ENCODE measurements around the gene ODC1.
"Not testable (repeated sequence)": the region's sequence is repeated elsewhere in the genome, so short reads cannot be mapped to it uniquely, and the experiment has no call there.

Gene ODC1

GRCh38 chr2:10478298-10478625 lies 30.1 kb upstream of the ODC1 start:
- DNase-seq (ENCODE audit: low read depth in 2 of 2): no peak

- no peak for DNase-seq (ENCODE audit: low read depth in 2 of 2)
Measured at GRCh38 chr2:10477443-10478297, 29.5 kb upstream of the ODC1 start.

GRCh38 chr2:10476723-10477442 lies 28.8 kb upstream of the ODC1 start:
- no peak for DNase-seq (ENCODE audit: low read depth in 2 of 2)

GRCh38 chr2:10475811-10476660 lies 27.9 kb upstream of the ODC1 start:
- DNase-seq (ENCODE audit: low read depth in 2 of 2): no peak

- DNase-seq (ENCODE audit: low read depth in 2 of 2): no peak
Measured at GRCh38 chr2:10475221-10475722, 27.1 kb upstream of the ODC1 start.

GRCh38 chr2:10473121-10473756 lies 25.1 kb upstream of the ODC1 start:
- DNase-seq (ENCODE audit: low read depth in 2 of 2): no peak

GRCh38 chr2:10471955-10472354 lies 23.8 kb upstream of the ODC1 start:
- no peak for DNase-seq (ENCODE audit: low read depth in 2 of 2)

- DNase-seq (ENCODE audit: low read depth in 2 of 2): no peak
Measured at GRCh38 chr2:10471046-10471571, 23.0 kb upstream of the ODC1 start.

GRCh38 chr2:10469955-10470608 lies 22.0 kb upstream of the ODC1 start:
- DNase-seq (ENCODE audit: low read depth in 2 of 2): no peak

- DNase-seq (ENCODE audit: low read depth in 2 of 2): no peak
Measured at GRCh38 chr2:10469301-10469700, 21.2 kb upstream of the ODC1 start.

GRCh38 chr2:10467401-10467800 lies 19.3 kb upstream of the ODC1 start:
- DNase-seq (ENCODE audit: low read depth in 2 of 2): no peak

GRCh38 chr2:10466801-10467200 lies 18.7 kb upstream of the ODC1 start:
- DNase-seq (ENCODE audit: low read depth in 2 of 2): no peak

GRCh38 chr2:10465910-10466309 lies 17.8 kb upstream of the ODC1 start:
- no peak for DNase-seq (ENCODE audit: low read depth in 2 of 2)

GRCh38 chr2:10462178-10463083 lies 14.3 kb upstream of the ODC1 start:
- no peak for DNase-seq (ENCODE audit: low read depth in 2 of 2)

- DNase-seq (ENCODE audit: low read depth in 2 of 2): no peak
Measured at GRCh38 chr2:10460366-10460796, 12.3 kb upstream of the ODC1 start.

- no peak for DNase-seq (ENCODE audit: low read depth in 2 of 2)
Measured at GRCh38 chr2:10457846-10458598, 9.9 kb upstream of the ODC1 start.

GRCh38 chr2:10457195-10457594 lies 9.1 kb upstream of the ODC1 start:
- DNase-seq (ENCODE audit: low read depth in 2 of 2): not testable (repeated sequence)

GRCh38 chr2:10454505-10454904 lies 6.4 kb upstream of the ODC1 start:
- no peak for DNase-seq (ENCODE audit: low read depth in 2 of 2)

GRCh38 chr2:10453905-10454298 lies 5.8 kb upstream of the ODC1 start:
- DNase-seq (ENCODE audit: low read depth in 2 of 2): no peak
